NCI-H2107 treated with DMSO at 0.1 percent for 48 hours (cell line): ENCODE measurements around the gene CENPK.
"Not testable (repeated sequence)": the region's sequence is repeated elsewhere in the genome, so short reads cannot be mapped to it uniquely, and the experiment has no call there.

Source experiments
- DNase-seq: peaks from one replicate; lab custom pipeline; 2025; ENCODE audit not compliant: unreplicated experiment; lab: John Stamatoyannopoulos, UW

The CENPK gene

DNA sequence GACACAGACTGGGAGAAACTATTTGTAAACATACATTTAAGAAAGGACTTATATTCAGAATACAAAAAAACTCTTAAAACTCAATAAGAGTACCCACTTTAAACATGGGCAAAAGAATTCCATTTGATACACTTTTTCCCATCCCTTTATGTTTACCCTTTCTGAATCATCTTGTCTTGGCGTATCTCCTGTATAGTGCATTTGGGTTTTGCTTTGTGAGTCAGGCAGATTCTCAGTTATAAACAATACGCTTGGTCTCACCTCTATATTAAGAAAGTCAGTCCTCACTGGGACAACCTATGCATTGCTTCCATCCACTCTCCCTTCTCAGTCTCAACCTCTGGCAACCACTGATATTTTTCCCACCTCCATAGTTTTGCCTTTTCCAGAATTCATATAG is 54.0 kb downstream of the CENPK start:
- DNase-seq: no peak

DNA sequence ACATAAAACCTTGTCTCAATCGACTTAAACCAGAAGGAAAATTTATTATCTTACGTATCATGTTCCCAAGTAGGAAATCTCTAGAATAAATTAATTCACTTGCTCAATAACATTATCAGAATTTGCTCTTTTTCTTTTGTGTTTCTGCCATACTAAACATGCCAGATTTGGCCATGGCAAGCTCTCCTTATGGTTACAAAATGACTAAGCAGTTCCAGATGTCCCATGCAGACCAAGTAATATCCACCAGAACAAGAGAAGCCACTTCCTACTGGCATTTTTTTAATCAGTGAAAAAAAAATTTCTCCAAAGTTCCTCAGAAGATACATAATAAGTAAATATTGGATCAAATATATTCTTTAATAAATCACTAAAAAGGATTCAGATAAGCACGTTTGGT is 56.0 kb downstream of the CENPK start:
- DNase-seq: no peak

DNA sequence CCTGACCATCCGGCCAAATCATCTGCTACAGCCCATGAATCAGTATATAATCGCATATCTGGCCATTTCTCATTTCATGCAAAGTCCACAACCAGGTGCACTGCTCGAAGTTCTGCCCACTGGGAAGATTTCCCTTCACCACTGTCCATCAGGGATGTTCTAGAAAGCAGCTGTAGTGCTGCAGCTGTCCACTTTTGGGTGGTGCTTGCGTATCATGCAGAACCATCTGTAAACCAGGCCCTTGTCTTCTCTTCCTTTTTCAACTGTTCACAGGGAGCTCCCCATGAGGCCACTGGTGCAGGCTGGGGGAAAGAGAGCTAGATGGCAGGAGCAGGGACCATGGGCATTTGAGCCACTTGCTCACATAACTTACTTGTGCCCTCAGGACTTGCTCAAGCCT is 73.8 kb downstream of the CENPK start:
- DNase-seq: no peak

DNA sequence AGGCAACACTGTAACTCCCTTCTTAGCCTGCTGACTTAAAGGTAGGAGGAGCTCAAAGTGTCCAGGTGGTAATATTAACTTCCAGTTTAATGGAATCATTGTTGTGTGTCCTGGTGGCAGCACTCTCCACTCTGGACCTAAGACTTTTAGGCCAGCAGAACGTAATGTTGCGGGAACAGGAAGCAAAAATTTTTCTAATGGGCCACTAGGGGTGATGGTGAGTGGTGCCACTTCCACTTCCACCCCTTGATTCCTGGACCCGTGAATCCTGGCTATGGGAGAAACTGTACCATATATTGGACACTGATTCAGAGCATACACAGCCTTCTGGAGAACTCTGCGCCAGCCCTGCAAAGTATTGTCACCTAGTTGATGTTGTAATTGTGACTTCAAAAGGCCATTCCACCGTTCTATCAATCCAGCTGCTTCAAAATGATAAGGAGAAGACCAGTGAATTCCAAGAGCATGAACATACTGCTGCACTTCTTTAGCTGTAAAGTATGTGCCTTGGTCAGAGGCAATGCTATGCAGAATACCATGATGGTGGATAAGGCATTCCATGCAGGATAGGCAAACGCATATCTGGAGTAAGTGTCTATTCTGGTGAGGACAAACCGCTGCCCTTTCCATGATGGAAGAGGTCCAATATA is 74.8 kb downstream of the CENPK start:
- DNase-seq: not testable (repeated sequence)

DNA sequence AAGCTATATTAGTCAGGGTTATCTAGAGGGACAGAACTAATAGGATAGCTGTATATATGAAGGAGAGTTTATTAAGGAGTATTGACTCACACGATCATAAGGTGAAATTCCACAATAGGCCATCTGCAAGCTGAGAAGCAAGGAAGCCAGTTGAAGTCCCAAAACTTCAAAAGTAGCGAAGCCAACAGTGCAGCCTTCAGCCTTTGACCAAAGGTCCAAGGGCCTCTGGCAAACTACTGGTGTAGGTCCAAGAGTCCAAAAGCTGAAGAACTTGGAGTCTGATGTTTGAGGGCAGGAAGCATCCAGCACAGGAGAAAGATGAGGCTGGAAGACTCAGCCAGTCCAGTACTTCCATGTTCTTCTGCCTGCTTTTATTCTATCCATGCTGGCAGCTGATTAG is 76.2 kb downstream of the CENPK start:
- DNase-seq: not testable (repeated sequence)

DNA sequence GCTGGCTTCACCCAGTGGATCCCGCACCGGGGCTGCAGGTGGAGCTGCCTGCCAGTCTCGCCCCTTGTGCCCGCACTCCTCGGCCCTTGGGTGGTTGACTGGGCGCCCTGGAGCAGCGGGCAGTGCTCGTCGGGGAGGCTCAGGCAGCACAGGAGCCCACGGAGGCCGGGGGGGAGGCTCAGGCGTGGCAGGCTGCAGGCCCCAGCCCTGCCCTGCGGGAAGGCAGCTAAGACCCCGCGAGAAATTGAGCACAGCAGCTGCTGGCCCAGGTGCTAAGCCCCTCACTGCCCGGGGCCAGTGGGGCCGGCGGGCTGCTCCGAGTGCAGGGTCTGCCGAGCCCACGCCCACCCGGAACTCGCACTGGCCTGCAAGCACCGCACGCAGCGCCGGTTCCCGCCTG is 77.6 kb downstream of the CENPK start:
- DNase-seq: no peak

- peak; percentile 39 for DNase-seq
Observed at GRCh38 chr5:65483546-65484346, 79.2 kb downstream of the CENPK start.

GRCh38 chr5:65482736-65483545 is 80.0 kb downstream of the CENPK start:
- DNase-seq: peak; percentile 13

DNA sequence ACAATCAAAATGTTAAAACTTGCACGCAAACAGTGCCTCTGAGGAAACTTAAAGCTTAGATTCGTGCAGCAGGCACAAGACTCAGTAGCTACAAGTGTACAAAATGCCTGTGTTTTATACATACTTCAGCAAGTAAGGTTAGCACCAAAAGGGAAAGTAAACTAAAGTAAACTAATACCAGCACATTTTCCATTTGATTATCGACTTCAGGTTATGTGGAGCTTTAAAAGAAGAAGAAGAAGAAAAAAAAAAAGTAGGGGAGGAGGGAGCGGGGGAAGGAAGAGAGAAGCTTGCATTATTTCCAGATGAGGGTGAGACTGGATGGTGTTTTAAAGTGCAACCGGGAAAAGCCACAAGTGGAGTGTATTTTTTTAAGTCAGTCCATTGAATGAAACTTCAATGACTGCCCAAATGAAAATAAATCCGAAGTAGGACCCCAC is 80.7 kb downstream of the CENPK start:
- no peak for DNase-seq

GRCh38 chr5:65481635-65482295 is 81.2 kb downstream of the CENPK start, which contains the start of gene ADAMTS6:
TSS of gene ADAMTS6 (minus strand) at chr5:65481920. CDS start at chr5:65473673, 8,247 bp downstream.
- peak; percentile 22 for DNase-seq

GRCh38 chr5:65481171-65481581 is 81.8 kb downstream of the CENPK start:
- DNase-seq: no peak

GRCh38 chr5:65480306-65480865 is 82.6 kb downstream of the CENPK start:
- peak; percentile 4 for DNase-seq

DNA sequence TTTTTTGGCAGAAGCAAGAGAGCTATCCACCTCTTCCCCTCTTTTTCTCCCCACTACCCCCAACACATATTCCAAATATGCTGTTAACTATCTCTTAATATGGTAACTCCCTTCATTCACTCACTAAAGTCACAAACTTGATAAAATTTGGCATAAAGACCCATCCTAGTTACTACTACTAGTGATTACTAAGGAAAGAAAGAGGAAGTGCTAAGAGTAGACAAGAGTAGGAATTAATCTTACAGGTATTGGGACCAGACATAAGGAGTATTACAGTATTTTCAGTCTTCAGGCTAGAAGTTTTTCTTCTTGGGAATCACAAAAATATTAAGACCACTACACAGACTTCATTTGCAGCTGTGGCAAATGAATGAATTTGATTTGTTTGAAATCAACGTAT is 83.4 kb downstream of the CENPK start:
- no peak for DNase-seq

DNA sequence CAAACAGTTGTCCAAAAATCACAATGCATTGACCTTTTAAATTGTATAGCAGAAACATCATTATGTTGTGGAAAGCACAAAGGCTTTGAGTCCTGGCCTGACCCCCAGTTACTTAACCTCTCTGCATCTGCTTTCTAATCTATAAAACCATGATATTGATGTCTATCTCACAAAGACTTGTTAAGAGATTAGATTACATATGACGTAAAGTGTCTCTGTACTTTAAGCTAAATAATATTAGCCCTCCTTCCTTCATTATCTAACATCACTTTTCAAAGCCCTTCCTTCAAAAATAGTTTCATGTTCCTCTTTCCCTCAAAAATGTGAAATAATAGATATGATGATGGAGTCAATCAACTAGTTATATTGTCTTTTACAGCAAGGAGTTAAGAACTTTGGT is 84.6 kb downstream of the CENPK start:
- DNase-seq: no peak

- no peak for DNase-seq
Observed at GRCh38 chr5:65475895-65476294, 87.1 kb downstream of the CENPK start.

DNA sequence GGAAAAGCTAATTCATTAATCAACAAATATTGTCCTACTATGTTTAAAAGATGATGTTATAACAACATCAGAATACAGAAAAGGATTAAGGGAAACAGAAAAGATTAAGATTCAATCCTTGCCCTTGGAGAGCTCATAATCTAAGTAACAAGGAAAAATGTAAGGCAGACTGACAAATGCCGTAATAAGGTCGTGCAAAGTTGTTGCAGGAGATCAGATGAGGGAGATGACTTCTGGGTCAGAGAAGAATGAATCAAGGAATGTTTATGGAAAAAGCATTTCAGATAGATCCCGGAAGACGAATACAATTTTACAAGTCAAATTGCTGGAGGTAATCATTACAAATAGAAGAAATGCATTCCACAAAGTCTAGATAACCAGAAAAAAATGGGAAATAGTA is 87.6 kb downstream of the CENPK start:
- DNase-seq: no peak

DNA sequence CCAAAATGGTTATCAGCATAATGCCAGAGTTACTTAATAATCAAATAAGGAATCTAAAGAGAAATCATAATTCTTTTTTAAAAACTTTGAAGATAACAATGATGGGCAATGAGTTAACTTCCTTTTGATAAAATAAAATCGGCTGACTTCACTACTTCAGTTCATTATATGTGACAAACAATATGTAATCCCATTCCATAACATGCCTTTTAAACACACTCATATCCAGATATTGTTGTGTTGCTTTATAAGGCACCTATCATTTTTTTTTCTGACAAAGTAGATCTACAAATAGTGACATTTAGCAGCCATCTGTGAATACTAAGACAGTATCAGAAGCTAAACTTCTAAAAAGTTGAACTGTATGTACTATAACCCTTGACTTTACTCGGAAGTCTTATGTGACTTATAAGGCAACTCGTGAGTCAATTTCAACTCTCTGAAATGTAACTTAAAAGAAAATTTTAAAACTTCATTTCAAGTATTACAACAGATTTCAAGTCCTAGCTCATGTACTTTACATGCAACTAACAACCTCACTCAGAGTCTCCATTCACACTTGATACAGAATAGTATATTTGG is 88.7 kb downstream of the CENPK start:
- DNase-seq: no peak

GRCh38 chr5:65468633-65469032 is 94.3 kb downstream of the CENPK start:
- DNase-seq: no peak
